ENCODE data around the gene MAP2K6.

DNA sequence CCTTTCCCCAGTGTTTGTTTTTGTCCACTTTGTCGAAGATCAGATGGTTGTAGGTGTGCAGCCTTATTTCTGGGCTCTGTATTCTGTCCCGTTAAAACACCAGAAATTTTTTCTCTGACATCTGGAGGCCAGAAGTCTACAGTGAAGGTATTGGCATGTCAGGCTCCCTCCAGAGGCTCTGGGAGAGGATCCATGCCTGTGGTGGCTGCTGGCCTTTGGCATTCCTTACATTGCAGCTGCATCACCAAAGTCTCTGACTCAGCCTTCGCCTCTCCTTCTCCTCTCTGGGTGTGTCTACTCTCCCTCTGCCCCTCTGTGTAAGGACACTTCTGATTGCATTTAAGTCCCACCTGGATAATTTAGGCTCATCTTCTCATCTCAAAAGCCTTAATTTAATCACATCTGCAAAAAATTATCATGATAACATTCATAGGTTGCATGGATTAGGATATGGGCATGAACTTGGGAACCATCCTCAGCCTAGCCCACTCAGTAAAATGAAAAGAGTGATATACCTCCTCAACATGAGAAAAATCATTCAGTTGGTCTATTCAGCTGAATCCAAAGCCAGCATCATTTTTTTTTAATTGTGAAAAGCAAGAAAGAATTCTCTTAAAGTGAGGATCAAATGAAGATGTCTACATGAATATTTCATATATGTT is 78.0 kb downstream of the MAP2K6 start:
- TF ChIP-seq, protein P1, sequence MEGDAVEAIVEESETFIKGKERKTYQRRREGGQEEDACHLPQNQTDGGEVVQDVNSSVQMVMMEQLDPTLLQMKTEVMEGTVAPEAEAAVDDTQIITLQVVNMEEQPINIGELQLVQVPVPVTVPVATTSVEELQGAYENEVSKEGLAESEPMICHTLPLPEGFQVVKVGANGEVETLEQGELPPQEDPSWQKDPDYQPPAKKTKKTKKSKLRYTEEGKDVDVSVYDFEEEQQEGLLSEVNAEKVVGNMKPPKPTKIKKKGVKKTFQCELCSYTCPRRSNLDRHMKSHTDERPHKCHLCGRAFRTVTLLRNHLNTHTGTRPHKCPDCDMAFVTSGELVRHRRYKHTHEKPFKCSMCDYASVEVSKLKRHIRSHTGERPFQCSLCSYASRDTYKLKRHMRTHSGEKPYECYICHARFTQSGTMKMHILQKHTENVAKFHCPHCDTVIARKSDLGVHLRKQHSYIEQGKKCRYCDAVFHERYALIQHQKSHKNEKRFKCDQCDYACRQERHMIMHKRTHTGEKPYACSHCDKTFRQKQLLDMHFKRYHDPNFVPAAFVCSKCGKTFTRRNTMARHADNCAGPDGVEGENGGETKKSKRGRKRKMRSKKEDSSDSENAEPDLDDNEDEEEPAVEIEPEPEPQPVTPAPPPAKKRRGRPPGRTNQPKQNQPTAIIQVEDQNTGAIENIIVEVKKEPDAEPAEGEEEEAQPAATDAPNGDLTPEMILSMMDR (IDR thresholded peaks at IDR 0.05) = no peak
- no peak for TF ChIP-seq POLR2A (IDR thresholded peaks at IDR 0.05)
